Activated T-helper 2 cell treated with anti-CD3 and anti-CD28 coated beads, Interferon-gamma antibody, Interleukin-2, Interleukin-4, amounts not matched to agents 10 μg/mL and 5 μg/mL and 100 μg/mL, durations not matched to agents 14 hours and 24 hours and 36 hours (primary cell): ENCODE data around the gene STK24. TPM values are rescaled to one million over a fixed set of nuclear protein-coding genes. Genes with fewer than 3 reads are reported as not detected.
A peak's percentile ranks its signal among the peaks of the same experiment; 100 is the strongest.
"Not testable (repeated sequence)": the region's sequence is repeated elsewhere in the genome, so short reads cannot be mapped to it uniquely, and the experiment has no call there.

ENCODE experiments used
- DNase-seq: peaks from one replicate; pipeline ENCODE4 v3.0.0; 2021; ENCODE audit warnings: low spot score
- H3K27ac Mint-ChIP-seq: one replicate; pipeline ENCODE4 v1.8.0; 2021; ENCODE audit warnings: mixed read lengths
- H3K27me3 Mint-ChIP-seq: one replicate; pipeline ENCODE4 v1.8.0; 2021; ENCODE audit warnings: low read depth, mixed read lengths
- H3K36me3 Mint-ChIP-seq: one replicate; pipeline ENCODE4 v1.8.0; 2021; ENCODE audit warnings: low read depth, mixed read lengths
- H3K4me1 Mint-ChIP-seq: one replicate; pipeline ENCODE4 v1.8.0; 2021; ENCODE audit warnings: low read depth, mixed read lengths
- H3K4me3 Mint-ChIP-seq: one replicate; pipeline ENCODE4 v1.8.0; 2021; ENCODE audit warnings: low read depth, mild to moderate bottlenecking, moderate library complexity, mixed read lengths
- H3K9me3 Mint-ChIP-seq: one replicate; pipeline ENCODE4 v1.8.0; 2021; ENCODE audit warnings: mixed read lengths
- intact Hi-C: fragments of 100-400 bp; cut with micrococcal nuclease; formaldehyde crosslinking; loops from one replicate; pipeline ENCODE4 v1.15.1; 2023
- total RNA-seq: library from RNA; stranded (reverse); gene quantifications from 2 replicates; pipeline ENCODE4 v1.2.3, GENCODE V29; 2022

Gene STK24
- 119 and 127 TPM in 2 replicates for total RNA-seq

- intact Hi-C loops = loop anchor here (10.0 kb wide), 2 partner anchors 508 to 638 kb away; no protein-coding TSS in a partner anchor
These were observed at the start of gene STK24 for GRCh38 chr13:98576963-98577835. Gene STK24, minus strand, starts transcription at chr13:98577107. Its CDS starts 321 bp downstream, at chr13:98576786.

GRCh38 chr13:98626298-98626935, 49.5 kb upstream of the STK24 start:
- peaks cover 15% of the 10 kb centered on the region for H3K27me3 Mint-ChIP-seq
- no peak for DNase-seq
- no peaks in the 10 kb centered on the region for H3K4me1 Mint-ChIP-seq
- H3K9me3 Mint-ChIP-seq = no peaks in the 10 kb centered on the region
- intact Hi-C loops = no loop called here
- no peak overlapping the region for H3K27ac Mint-ChIP-seq
- H3K36me3 Mint-ChIP-seq = no peaks in the 10 kb centered on the region
- H3K4me3 Mint-ChIP-seq = no peak overlapping the region

More at GRCh38 chr13:98576963-98577835, at the start of gene STK24:
- Mint-ChIP-seq H3K36me3 (peaks cover 27% of the 10 kb centered on the region), H3K27me3 (no peaks in the 10 kb centered on the region), H3K27ac (peak within 1 kb of the TSS; percentile 95), H3K4me3 (peak within 1 kb of the TSS; percentile 98), H3K4me1 (peaks cover 36% of the 10 kb centered on the region), H3K9me3 (no peaks in the 10 kb centered on the region)
- DNase-seq = peak; percentile 60

- H3K9me3 Mint-ChIP-seq, H3K4me3 Mint-ChIP-seq, H3K4me1 Mint-ChIP-seq, DNase-seq, H3K36me3 Mint-ChIP-seq, intact Hi-C loops, H3K27ac Mint-ChIP-seq: not testable (repeated sequence)
- peaks cover 15% of the 10 kb centered on the region for H3K27me3 Mint-ChIP-seq
These were observed 47.7 kb upstream of the STK24 start for GRCh38 chr13:98624589-98624988.

GRCh38 chr13:98622931-98623331, 46.0 kb upstream of the STK24 start:
- DNase-seq = no peak
- H3K9me3 Mint-ChIP-seq = no peaks in the 10 kb centered on the region
- no peaks in the 10 kb centered on the region for H3K36me3 Mint-ChIP-seq
- no peaks in the 10 kb centered on the region for H3K4me1 Mint-ChIP-seq
- H3K27me3 Mint-ChIP-seq = peaks cover 14% of the 10 kb centered on the region
- intact Hi-C loops = no loop called here
- no peak overlapping the region for H3K27ac Mint-ChIP-seq
- H3K4me3 Mint-ChIP-seq = no peak overlapping the region

DNA sequence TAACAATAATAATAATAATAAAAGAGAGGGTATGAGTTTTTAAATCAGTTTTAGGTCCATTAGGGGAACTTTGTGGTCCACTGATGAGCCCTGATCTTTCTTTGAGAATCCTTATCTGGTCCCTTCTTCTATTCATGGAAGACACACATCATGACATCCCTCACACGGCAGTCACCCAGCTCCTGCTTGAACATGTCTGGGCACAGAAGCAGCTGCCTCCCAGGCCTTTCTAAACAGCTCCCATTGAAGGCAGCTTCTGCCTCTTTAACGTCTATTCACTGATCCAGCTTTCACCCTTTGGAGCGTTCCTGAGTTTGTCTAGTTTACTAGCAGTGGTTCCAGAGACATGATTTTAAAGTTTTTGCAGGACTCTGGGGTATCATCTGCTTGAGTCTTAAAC, 42.6 kb upstream of the STK24 start:
- H3K4me3 Mint-ChIP-seq = no peak overlapping the region
- H3K9me3 Mint-ChIP-seq = no peaks in the 10 kb centered on the region
- H3K36me3 Mint-ChIP-seq = no peaks in the 10 kb centered on the region
- DNase-seq = no peak
- H3K27ac Mint-ChIP-seq = no peak overlapping the region
- intact Hi-C loops = no loop called here
- H3K27me3 Mint-ChIP-seq = peaks cover 7% of the 10 kb centered on the region
- no peaks in the 10 kb centered on the region for H3K4me1 Mint-ChIP-seq

GRCh38 chr13:98615595-98615994, 38.7 kb upstream of the STK24 start:
- H3K36me3 Mint-ChIP-seq, H3K27ac Mint-ChIP-seq, DNase-seq, H3K4me3 Mint-ChIP-seq, H3K9me3 Mint-ChIP-seq, intact Hi-C loops, H3K4me1 Mint-ChIP-seq: not testable (repeated sequence)
- H3K27me3 Mint-ChIP-seq = peaks cover 10% of the 10 kb centered on the region

DNA sequence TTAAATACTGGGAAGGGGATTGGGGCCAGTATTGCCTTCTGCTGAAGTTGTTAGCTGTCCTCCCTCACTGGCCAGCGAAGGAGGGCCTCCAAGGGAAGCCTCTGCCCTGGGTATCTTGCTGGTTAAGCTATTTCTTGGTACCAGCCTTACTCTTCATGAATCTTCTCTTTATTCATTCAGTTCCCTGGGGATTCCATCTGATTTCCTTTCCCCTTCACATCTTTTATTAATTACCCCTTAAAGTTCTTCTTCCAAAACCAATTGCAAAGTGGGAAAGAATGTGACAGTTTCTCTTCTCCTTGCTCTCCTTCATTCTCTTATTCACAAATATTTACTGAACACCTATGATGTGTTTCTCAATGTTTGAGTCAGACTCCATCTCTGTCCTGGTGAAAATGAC, 36.7 kb upstream of the STK24 start:
- DNase-seq = no peak
- no peak overlapping the region for H3K27ac Mint-ChIP-seq
- H3K27me3 Mint-ChIP-seq = peaks cover 15% of the 10 kb centered on the region
- intact Hi-C loops = no loop called here
- H3K9me3 Mint-ChIP-seq = no peaks in the 10 kb centered on the region
- no peaks in the 10 kb centered on the region for H3K4me1 Mint-ChIP-seq
- no peaks in the 10 kb centered on the region for H3K36me3 Mint-ChIP-seq
- H3K4me3 Mint-ChIP-seq = no peak overlapping the region

- H3K4me3 Mint-ChIP-seq = no peak overlapping the region
- no peaks in the 10 kb centered on the region for H3K9me3 Mint-ChIP-seq
- H3K36me3 Mint-ChIP-seq = no peaks in the 10 kb centered on the region
- H3K4me1 Mint-ChIP-seq = no peaks in the 10 kb centered on the region
- DNase-seq = no peak
- H3K27me3 Mint-ChIP-seq = peaks cover 20% of the 10 kb centered on the region
- intact Hi-C loops = no loop called here
- H3K27ac Mint-ChIP-seq = no peak overlapping the region
These were observed 32.8 kb upstream of the STK24 start for GRCh38 chr13:98609756-98610155.

GRCh38 chr13:98606296-98606695, 29.4 kb upstream of the STK24 start:
- DNase-seq = no peak
- Mint-ChIP-seq H3K4me3 (no peak overlapping the region), H3K27ac (no peak overlapping the region), H3K4me1 (no peaks in the 10 kb centered on the region), H3K9me3 (no peaks in the 10 kb centered on the region), H3K36me3 (no peaks in the 10 kb centered on the region), H3K27me3 (peaks cover 10% of the 10 kb centered on the region)
- intact Hi-C loops = no loop called here

- no peak for DNase-seq
- Mint-ChIP-seq H3K27me3 (peaks cover 2% of the 10 kb centered on the region), H3K27ac (no peak overlapping the region), H3K9me3 (peaks cover 4% of the 10 kb centered on the region), H3K4me1 (peaks cover 18% of the 10 kb centered on the region), H3K36me3 (no peaks in the 10 kb centered on the region), H3K4me3 (no peak overlapping the region)
- intact Hi-C loops = no loop called here
These were observed 22.8 kb upstream of the STK24 start for GRCh38 chr13:98599502-98600328.

GRCh38 chr13:98598043-98598442, 21.1 kb upstream of the STK24 start:
- H3K27ac Mint-ChIP-seq = no peak overlapping the region

GRCh38 chr13:98595134-98595533, 18.2 kb upstream of the STK24 start:
- H3K9me3 Mint-ChIP-seq = peaks cover 9% of the 10 kb centered on the region
- H3K36me3 Mint-ChIP-seq = no peaks in the 10 kb centered on the region
- H3K27me3 Mint-ChIP-seq = peaks cover under 1% of the 10 kb centered on the region

More at GRCh38 chr13:98598043-98598442, 21.1 kb upstream of the STK24 start:
- DNase-seq = no peak
- H3K36me3 Mint-ChIP-seq = no peaks in the 10 kb centered on the region
- no peak overlapping the region for H3K4me3 Mint-ChIP-seq
- H3K4me1 Mint-ChIP-seq = peaks cover 18% of the 10 kb centered on the region
- peaks cover 2% of the 10 kb centered on the region for H3K27me3 Mint-ChIP-seq
- intact Hi-C loops = no loop called here
- H3K9me3 Mint-ChIP-seq = peaks cover 4% of the 10 kb centered on the region

More at GRCh38 chr13:98595134-98595533, 18.2 kb upstream of the STK24 start:
- Mint-ChIP-seq H3K4me1 (peaks cover 18% of the 10 kb centered on the region), H3K4me3 (no peak overlapping the region), H3K27ac (no peak overlapping the region)
- intact Hi-C loops = no loop called here
- DNase-seq = no peak
